BLaER1 (cell line): ENCODE data around the gene PRKCA.

ENCODE experiments used
- H3K27ac ChIP-seq: shearing (Covaris generic); formaldehyde crosslinking; 2 replicates; pipeline ENCODE4 v1.8.1; 2022
- H3K27me3 ChIP-seq: shearing (Covaris generic); formaldehyde crosslinking; 2 replicates; pipeline ENCODE4 v1.8.1; 2022
- H3K36me3 ChIP-seq: shearing (Covaris generic); formaldehyde crosslinking; 2 replicates; pipeline ENCODE4 v1.8.1; 2022
- H3K4me1 ChIP-seq: shearing (Covaris generic); formaldehyde crosslinking; 2 replicates; pipeline ENCODE4 v1.8.1; 2022
- H3K4me2 ChIP-seq: shearing (Covaris generic); formaldehyde crosslinking; 2 replicates; pipeline ENCODE4 v1.8.1; 2022
- H3K4me3 ChIP-seq: shearing (Covaris generic); formaldehyde crosslinking; 2 replicates; pipeline ENCODE4 v1.8.1; 2022
- H3K9ac ChIP-seq: shearing (Covaris generic); formaldehyde crosslinking; 2 replicates; pipeline ENCODE4 v1.8.1; 2022
- H3K9me3 ChIP-seq: shearing (Covaris generic); formaldehyde crosslinking; 2 replicates; pipeline ENCODE4 v1.8.1; 2022
- H4K20me1 ChIP-seq: shearing (Covaris generic); formaldehyde crosslinking; 2 replicates; pipeline ENCODE4 v1.8.1; 2022
- Cebpa-rat ChIP-seq: shearing (Covaris generic); IDR thresholded peaks from 2 replicates; pipeline ENCODE4 v1.8.1; 2022

Gene PRKCA

GRCh38 chr17:66655861-66656260 is 353.4 kb downstream of the PRKCA start:
- Histone ChIP-seq H3K36me3 (no peaks in the 10 kb centered on the region), H3K4me1 (peaks cover 14% of the 10 kb centered on the region; the same call in 1 of the 2 replicates), H4K20me1 (no peaks in the 10 kb centered on the region), H3K27me3 (no peaks in the 10 kb centered on the region), H3K4me3 (no peak overlapping the region), H3K27ac (no peak overlapping the region), H3K4me2 (no peak overlapping the region), H3K9me3 (peaks cover 11% of the 10 kb centered on the region), H3K9ac (no peak overlapping the region)
- TF ChIP-seq Cebpa-rat: no peak

- 0 out of 2 replicates have a peak overlapping the region, but pooled peaks have one; percentile 68 for H3K4me2 ChIP-seq
- H3K27ac ChIP-seq: no peak overlapping the region
- no peaks in the 10 kb centered on the region for H4K20me1 ChIP-seq
- peaks cover 11% of the 10 kb centered on the region for H3K9me3 ChIP-seq
- no peaks in the 10 kb centered on the region; the same call in 1 of the 2 replicates for H3K27me3 ChIP-seq
- peaks cover 25% of the 10 kb centered on the region for H3K4me1 ChIP-seq
- H3K4me3 ChIP-seq: no peak overlapping the region
- no peak for TF ChIP-seq Cebpa-rat
- H3K9ac ChIP-seq: no peak overlapping the region
- H3K36me3 ChIP-seq: no peaks in the 10 kb centered on the region
Measured at GRCh38 chr17:66661411-66662256, 359.2 kb downstream of the PRKCA start.

GRCh38 chr17:66662496-66662895 is 360.1 kb downstream of the PRKCA start:
- no peak overlapping the region for H3K9ac ChIP-seq
- peaks cover 7% of the 10 kb centered on the region for H3K9me3 ChIP-seq
- H3K27ac ChIP-seq: peak overlapping the region; percentile 21; the same call in 1 of the 2 replicates
- H3K4me3 ChIP-seq: no peak overlapping the region
- H3K36me3 ChIP-seq: no peaks in the 10 kb centered on the region
- peaks cover 25% of the 10 kb centered on the region for H3K4me1 ChIP-seq
- peak overlapping the region; percentile 68 for H3K4me2 ChIP-seq
- no peaks in the 10 kb centered on the region; the same call in 1 of the 2 replicates for H3K27me3 ChIP-seq
- no peaks in the 10 kb centered on the region for H4K20me1 ChIP-seq
- TF ChIP-seq Cebpa-rat: no peak

GRCh38 chr17:66663041-66663606 is 360.7 kb downstream of the PRKCA start:
- no peak overlapping the region for H3K9ac ChIP-seq
- H3K27me3 ChIP-seq: no peaks in the 10 kb centered on the region; the same call in 1 of the 2 replicates
- H3K36me3 ChIP-seq: no peaks in the 10 kb centered on the region
- H3K4me3 ChIP-seq: no peak overlapping the region
- H3K4me2 ChIP-seq: peak overlapping the region; percentile 68
- H4K20me1 ChIP-seq: no peaks in the 10 kb centered on the region
- TF ChIP-seq Cebpa-rat: no peak
- peaks cover 25% of the 10 kb centered on the region for H3K4me1 ChIP-seq
- H3K9me3 ChIP-seq: peaks cover 2% of the 10 kb centered on the region; the same call in 1 of the 2 replicates
- peak overlapping the region; percentile 21; the same call in 1 of the 2 replicates for H3K27ac ChIP-seq

GRCh38 chr17:66664336-66664735 is 361.9 kb downstream of the PRKCA start:
- no peak overlapping the region for H3K4me2 ChIP-seq
- peaks cover 25% of the 10 kb centered on the region for H3K4me1 ChIP-seq
- no peak for TF ChIP-seq Cebpa-rat
- H3K36me3 ChIP-seq: no peaks in the 10 kb centered on the region
- no peak overlapping the region for H3K27ac ChIP-seq
- no peak overlapping the region for H3K9ac ChIP-seq
- no peak overlapping the region for H3K4me3 ChIP-seq
- H3K9me3 ChIP-seq: no peaks in the 10 kb centered on the region; the same call in 1 of the 2 replicates
- H4K20me1 ChIP-seq: no peaks in the 10 kb centered on the region
- H3K27me3 ChIP-seq: no peaks in the 10 kb centered on the region; the same call in 1 of the 2 replicates

GRCh38 chr17:66665194-66665593 is 362.8 kb downstream of the PRKCA start:
- no peak overlapping the region for H3K9ac ChIP-seq
- no peaks in the 10 kb centered on the region; the same call in 1 of the 2 replicates for H3K9me3 ChIP-seq
- H3K4me2 ChIP-seq: no peak overlapping the region
- TF ChIP-seq Cebpa-rat: no peak
- H3K27me3 ChIP-seq: no peaks in the 10 kb centered on the region; the same call in 1 of the 2 replicates
- no peaks in the 10 kb centered on the region for H3K36me3 ChIP-seq
- no peak overlapping the region for H3K27ac ChIP-seq
- no peaks in the 10 kb centered on the region for H4K20me1 ChIP-seq
- no peak overlapping the region for H3K4me3 ChIP-seq
- peaks cover 25% of the 10 kb centered on the region for H3K4me1 ChIP-seq

GRCh38 chr17:66667090-66667489 is 364.7 kb downstream of the PRKCA start:
- Histone ChIP-seq H3K9ac (no peak overlapping the region), H3K9me3 (no peaks in the 10 kb centered on the region; the same call in 1 of the 2 replicates), H3K27me3 (no peaks in the 10 kb centered on the region), H4K20me1 (no peaks in the 10 kb centered on the region), H3K36me3 (no peaks in the 10 kb centered on the region), H3K4me1 (peaks cover 19% of the 10 kb centered on the region), H3K4me3 (no peak overlapping the region), H3K4me2 (no peak overlapping the region), H3K27ac (no peak overlapping the region)
- no peak for TF ChIP-seq Cebpa-rat

GRCh38 chr17:66667491-66668030 is 365.1 kb downstream of the PRKCA start:
- no peaks in the 10 kb centered on the region for H3K9me3 ChIP-seq

GRCh38 chr17:66670206-66670605 is 367.8 kb downstream of the PRKCA start:
- H3K36me3 ChIP-seq: no peaks in the 10 kb centered on the region
- no peak overlapping the region for H3K27ac ChIP-seq
- H3K9ac ChIP-seq: no peak overlapping the region
- H3K4me2 ChIP-seq: no peak overlapping the region
- H3K27me3 ChIP-seq: no peaks in the 10 kb centered on the region
- H3K9me3 ChIP-seq: no peaks in the 10 kb centered on the region
- no peak for TF ChIP-seq Cebpa-rat
- no peak overlapping the region for H3K4me3 ChIP-seq
- H4K20me1 ChIP-seq: no peaks in the 10 kb centered on the region
- H3K4me1 ChIP-seq: peaks cover 7% of the 10 kb centered on the region

More at GRCh38 chr17:66667491-66668030, 365.1 kb downstream of the PRKCA start:
- Histone ChIP-seq H3K27ac (no peak overlapping the region), H3K36me3 (no peaks in the 10 kb centered on the region), H4K20me1 (no peaks in the 10 kb centered on the region), H3K27me3 (no peaks in the 10 kb centered on the region), H3K4me1 (peaks cover 15% of the 10 kb centered on the region), H3K9ac (no peak overlapping the region), H3K4me2 (no peak overlapping the region), H3K4me3 (no peak overlapping the region)
- TF ChIP-seq Cebpa-rat: no peak

GRCh38 chr17:66671156-66671555 is 368.7 kb downstream of the PRKCA start:
- no peak overlapping the region for H3K9ac ChIP-seq
- H3K4me2 ChIP-seq: no peak overlapping the region
- peaks cover 7% of the 10 kb centered on the region for H3K4me1 ChIP-seq
- H4K20me1 ChIP-seq: no peaks in the 10 kb centered on the region
- TF ChIP-seq Cebpa-rat: no peak
- H3K4me3 ChIP-seq: no peak overlapping the region
- no peak overlapping the region for H3K27ac ChIP-seq
- no peaks in the 10 kb centered on the region for H3K27me3 ChIP-seq
- H3K36me3 ChIP-seq: no peaks in the 10 kb centered on the region
- no peaks in the 10 kb centered on the region for H3K9me3 ChIP-seq
